ENCODE data around the gene TRABD2B.

DNA sequence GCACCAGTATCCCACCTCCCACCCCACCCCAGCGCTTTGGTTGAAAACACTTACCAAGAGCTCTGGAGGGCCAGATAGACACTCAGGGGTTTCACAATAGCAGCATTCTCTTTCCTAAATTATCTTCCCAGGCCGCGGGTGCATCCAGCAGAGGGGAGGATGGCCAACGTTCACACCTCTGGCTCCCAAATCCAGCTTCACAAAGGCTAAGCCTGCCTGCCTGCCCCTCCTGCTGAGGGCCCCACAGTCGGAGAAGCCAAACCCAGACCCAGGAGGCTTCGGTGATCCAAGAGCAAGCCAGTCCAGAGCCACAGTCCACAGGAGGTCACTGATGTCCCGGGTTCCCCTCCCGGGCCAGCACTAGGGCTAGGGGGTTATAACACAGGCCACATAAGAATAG is 231.9 kb downstream of the TRABD2B start:
- TF ChIP-seq POLR2AphosphoS5 (IDR thresholded peaks at IDR 0.05; ENCODE audit: low read depth) (no peak), EZH2 (IDR thresholded peaks at IDR 0.05; ENCODE audit: low read depth, unreplicated experiment) (no peak), EZH2phosphoT487 (IDR thresholded peaks at IDR 0.05; ENCODE audit: unreplicated experiment) (no peak), CTCF (conservative IDR thresholded peaks at IDR 0.05; ENCODE audit: low read depth in 2 of 2) (no peak), CREB1 (CRISPR knock-in tag; IDR thresholded peaks at IDR 0.05; ENCODE audit: low read depth) (no peak), REST (IDR thresholded peaks at IDR 0.05; ENCODE audit: unreplicated experiment) (no peak), JUNB (IDR thresholded peaks at IDR 0.05; ENCODE audit: unreplicated experiment) (no peak), ZNF462 (CRISPR knock-in tag; IDR thresholded peaks at IDR 0.05) (no peak), ETS1 (IDR thresholded peaks at IDR 0.05) (no peak), ZNF114 (CRISPR knock-in tag; IDR thresholded peaks at IDR 0.05) (no peak), ZNF331 (CRISPR knock-in tag; IDR thresholded peaks at IDR 0.05; ENCODE audit: low read depth) (no peak), STAT1 (IDR thresholded peaks at IDR 0.05; ENCODE audit: unreplicated experiment) (no peak)
